Kidney epithelial cell (primary cell): ENCODE measurements around the gene TRIM26. TPM values are rescaled to one million over a fixed set of nuclear protein-coding genes. Genes with fewer than 3 reads are reported as not detected.
"Not testable (repeated sequence)": the region's sequence is repeated elsewhere in the genome, so short reads cannot be mapped to it uniquely, and the experiment has no call there.

Source experiments
- DNase-seq: peaks from one replicate; pipeline ENCODE4 v3.0.0-alpha.2; 2010; ENCODE audit warnings: low read depth
- H3K27me3 ChIP-seq: 2 replicates; pipeline ENCODE4 v1.6.0; 2011; ENCODE audit warnings: low read length; ENCODE audit not compliant: control insufficient read depth, insufficient read depth
- H3K36me3 ChIP-seq: 2 replicates; pipeline ENCODE4 v1.5.1; 2011; ENCODE audit warnings: low read length; ENCODE audit not compliant: control insufficient read depth, insufficient read depth
- H3K4me3 ChIP-seq: 2 replicates; pipeline ENCODE4 v1.5.1; 2011; ENCODE audit warnings: low read depth, mild to moderate bottlenecking, control low read depth, low read length
- CTCF ChIP-seq: IDR thresholded peaks from 2 replicates; pipeline ENCODE4 v1.5.1; 2011; ENCODE audit warnings: mild to moderate bottlenecking, moderate library complexity, low read length, control low read depth, inconsistent platforms; ENCODE audit not compliant: insufficient read depth, poor library complexity, severe bottlenecking
- total RNA-seq: library from RNA; depleted of rRNA; stranded (reverse); fragments of >200 nt; gene quantifications from 2 replicates; pipeline ENCODE4 v1.2.3, GENCODE V29; 2015

Gene TRIM26
- total RNA-seq, 1 donor from 2014 or later: 42.0 TPM

- TF ChIP-seq CTCF: no peak
- Histone ChIP-seq H3K27me3 (peaks cover 51% of the 10 kb centered on the region), H3K36me3 (no peaks in the 10 kb centered on the region), H3K4me3 (no peak overlapping the region)
- DNase-seq: no peak
Measured at GRCh38 chr6:30171677-30172471, 41.3 kb downstream of the TRIM26 start.

GRCh38 chr6:30169658-30170614 lies 43.3 kb downstream of the TRIM26 start:
- Histone ChIP-seq H3K27me3 (peaks cover 47% of the 10 kb centered on the region), H3K36me3 (no peaks in the 10 kb centered on the region), H3K4me3 (no peak overlapping the region)
- TF ChIP-seq CTCF: peak; percentile 78
- no peak for DNase-seq

GRCh38 chr6:30168741-30169140 lies 44.5 kb downstream of the TRIM26 start:
- no peak for TF ChIP-seq CTCF
- no peak for DNase-seq
- peaks cover 48% of the 10 kb centered on the region for H3K27me3 ChIP-seq
- no peaks in the 10 kb centered on the region for H3K36me3 ChIP-seq
- no peak overlapping the region for H3K4me3 ChIP-seq

- Histone ChIP-seq H3K4me3 (no peak overlapping the region), H3K27me3 (peaks cover 45% of the 10 kb centered on the region), H3K36me3 (no peaks in the 10 kb centered on the region)
- DNase-seq: no peak
- TF ChIP-seq CTCF: no peak
Measured at GRCh38 chr6:30167101-30167500, 46.1 kb downstream of the TRIM26 start.

- H3K36me3 ChIP-seq, DNase-seq: not testable (repeated sequence)
- peaks cover 29% of the 10 kb centered on the region for H3K27me3 ChIP-seq
Measured at GRCh38 chr6:30165238-30165637, 48.0 kb downstream of the TRIM26 start.

GRCh38 chr6:30164714-30165113 lies 48.5 kb downstream of the TRIM26 start:
- Histone ChIP-seq H3K27me3 (peaks cover 28% of the 10 kb centered on the region), H3K36me3 (no peaks in the 10 kb centered on the region), H3K4me3 (no peak overlapping the region)
- TF ChIP-seq CTCF: no peak
- DNase-seq: no peak

More at GRCh38 chr6:30165238-30165637, 48.0 kb downstream of the TRIM26 start:
- H3K4me3 ChIP-seq: not testable (repeated sequence)
